GM18508 (cell line): ENCODE results near the gene MBOAT1.
"Not testable (repeated sequence)": the region's sequence is repeated elsewhere in the genome, so short reads cannot be mapped to it uniquely, and the experiment has no call there.

ENCODE experiments used
- ATAC-seq: cut with Tn5 transposase; IDR thresholded peaks from one replicate; pipeline ENCODE4 v1.9.1; 2021; ENCODE audit warnings: moderate number of reproducible peaks; ENCODE audit not compliant: insufficient read depth, unreplicated experiment

MBOAT1 gene

GRCh38 chr6:20142866-20143265, 69.4 kb downstream of the MBOAT1 start:
- ATAC-seq: no peak

GRCh38 chr6:20141931-20142330, 70.3 kb downstream of the MBOAT1 start:
- no peak for ATAC-seq

- not testable (repeated sequence) for ATAC-seq
Measured at GRCh38 chr6:20139127-20139963, 72.9 kb downstream of the MBOAT1 start.

- no peak for ATAC-seq
Measured at GRCh38 chr6:20137837-20138236, 74.4 kb downstream of the MBOAT1 start.

- no peak for ATAC-seq
Measured at GRCh38 chr6:20137240-20137639, 75.0 kb downstream of the MBOAT1 start.

GRCh38 chr6:20135677-20136268, 76.5 kb downstream of the MBOAT1 start:
- no peak for ATAC-seq

- no peak for ATAC-seq
Measured at GRCh38 chr6:20134613-20135012, 77.7 kb downstream of the MBOAT1 start.

- ATAC-seq: no peak
Measured at GRCh38 chr6:20129290-20130088, 82.8 kb downstream of the MBOAT1 start.

- ATAC-seq: no peak
Measured at GRCh38 chr6:20128018-20128417, 84.3 kb downstream of the MBOAT1 start.

GRCh38 chr6:20126789-20127653, 85.2 kb downstream of the MBOAT1 start:
- peak; percentile 89 for ATAC-seq

- no peak for ATAC-seq
Measured at GRCh38 chr6:20126102-20126752, 86.0 kb downstream of the MBOAT1 start.

GRCh38 chr6:20124545-20124944, 87.7 kb downstream of the MBOAT1 start:
- ATAC-seq: no peak

- no peak for ATAC-seq
Measured at GRCh38 chr6:20119485-20119884, 92.8 kb downstream of the MBOAT1 start.

- ATAC-seq: no peak
Measured at GRCh38 chr6:20118892-20119291, 93.4 kb downstream of the MBOAT1 start.

GRCh38 chr6:20117474-20117873, 94.8 kb downstream of the MBOAT1 start:
- ATAC-seq: peak; percentile 77

- no peak for ATAC-seq
Measured at GRCh38 chr6:20116792-20117191, 95.5 kb downstream of the MBOAT1 start.

- ATAC-seq: no peak
Measured at GRCh38 chr6:20115246-20115980, 96.9 kb downstream of the MBOAT1 start.

GRCh38 chr6:20113649-20114224, 98.5 kb downstream of the MBOAT1 start:
- no peak for ATAC-seq

- no peak for ATAC-seq
Measured at GRCh38 chr6:20112841-20113240, 99.4 kb downstream of the MBOAT1 start.
